Left renal pelvis (tissue), 4 donors: ENCODE measurements around the gene RAD9A. TPM values are rescaled to one million over a fixed set of nuclear protein-coding genes. Genes with fewer than 3 reads are reported as not detected.

ENCODE experiments used
- DNase-seq, 4 donors: peaks; one replicate each; pipeline ENCODE4 v3.0.0-alpha.2; 2013; ENCODE audit warnings: low read depth in 4 of 4, low spot score in 3 of 4
- polyA plus RNA-seq, 4 donors: library from polyadenylated mRNA; unstranded; fragments of 120-200 nt; gene quantifications; one replicate each; pipeline ENCODE4 v1.2.1, GENCODE V29; 2013; ENCODE audit not compliant: insufficient read length in 4 of 4

Gene RAD9A
- polyA plus RNA-seq, 4 donors, result 16.6 to 37.5 (median 19.1) TPM

GRCh38 chr11:67373648-67374570, 17.9 kb upstream of the RAD9A start:
- no peak for DNase-seq

GRCh38 chr11:67374571-67375281, 17.1 kb upstream of the RAD9A start:
- no peak for DNase-seq

- DNase-seq, result no peak
These were observed 16.3 kb upstream of the RAD9A start for GRCh38 chr11:67375320-67376055.

- DNase-seq, result no peak
These were observed 15.5 kb upstream of the RAD9A start for GRCh38 chr11:67376063-67376820.

- DNase-seq, result no peak
These were observed 14.6 kb upstream of the RAD9A start for GRCh38 chr11:67376873-67377808.

- no peak for DNase-seq
These were observed 13.2 kb upstream of the RAD9A start for GRCh38 chr11:67378544-67378943.

GRCh38 chr11:67379061-67380058, 12.4 kb upstream of the RAD9A start:
- no peak for DNase-seq

- DNase-seq, result no peak
These were observed 10.4 kb upstream of the RAD9A start for GRCh38 chr11:67381244-67381972.

GRCh38 chr11:67382276-67383136, 9.3 kb upstream of the RAD9A start:
- no peak for DNase-seq

- no peak for DNase-seq
These were observed 6.9 kb upstream of the RAD9A start for GRCh38 chr11:67384851-67385366.

GRCh38 chr11:67387069-67387468, 4.7 kb upstream of the RAD9A start:
- DNase-seq, result no peak

- DNase-seq, result no peak
These were observed 4.3 kb upstream of the RAD9A start for GRCh38 chr11:67387518-67387917.

- DNase-seq, result no peak
These were observed 2.3 kb upstream of the RAD9A start for GRCh38 chr11:67389477-67389876.

- no peak for DNase-seq
These were observed 861 bp upstream of the RAD9A start for GRCh38 chr11:67390947-67391303.

- no peak for DNase-seq
These were observed 463 bp downstream of the RAD9A start for GRCh38 chr11:67392183-67392715.

- no peak for DNase-seq
These were observed 1.7 kb downstream of the RAD9A start for GRCh38 chr11:67393437-67393836.
